Medulla oblongata (tissue), 1 donor: Measurements from ENCODE around the gene RPL18A.

Source experiments
- DNase-seq: peaks from one replicate; pipeline ENCODE4 v3.0.0-alpha.2; 2015; ENCODE audit errors: extremely low spot score

The RPL18A gene

DNA sequence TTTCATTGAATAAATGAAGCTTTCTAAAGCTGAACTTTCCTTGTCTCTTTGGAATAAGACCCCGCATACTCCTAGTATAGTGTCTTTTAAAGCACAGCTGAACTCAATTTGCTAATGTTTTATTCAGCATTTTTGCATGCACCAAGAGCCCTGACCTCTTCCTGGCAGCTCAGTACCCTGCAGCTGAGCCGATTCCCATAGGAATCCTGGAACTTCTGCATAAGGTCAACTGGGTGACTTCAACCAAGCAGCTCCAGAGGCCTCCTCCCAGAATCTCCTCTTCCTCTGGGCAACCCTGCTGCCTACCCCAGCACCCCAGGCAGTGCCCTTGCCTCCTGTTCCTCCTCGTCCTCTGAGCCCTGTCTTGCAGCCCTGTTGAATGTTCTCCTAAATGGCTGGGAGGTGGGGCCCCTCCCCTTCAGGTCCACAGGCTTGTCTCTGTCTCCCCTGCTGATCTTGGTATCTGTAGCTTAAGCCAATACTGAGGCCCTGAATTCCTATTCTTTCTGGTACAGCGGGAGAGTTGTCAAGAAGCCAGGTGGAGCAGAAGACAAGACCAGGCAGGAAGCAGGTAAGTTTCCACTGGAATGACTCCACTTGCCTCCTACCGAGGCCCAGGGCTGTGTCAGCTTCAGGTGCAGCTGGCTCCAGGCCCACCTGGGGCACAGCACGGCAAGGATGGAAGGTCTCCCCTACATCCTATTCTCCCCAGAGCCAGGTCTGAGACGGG is 49.5 kb downstream of the RPL18A start:
- DNase-seq: no peak

DNA sequence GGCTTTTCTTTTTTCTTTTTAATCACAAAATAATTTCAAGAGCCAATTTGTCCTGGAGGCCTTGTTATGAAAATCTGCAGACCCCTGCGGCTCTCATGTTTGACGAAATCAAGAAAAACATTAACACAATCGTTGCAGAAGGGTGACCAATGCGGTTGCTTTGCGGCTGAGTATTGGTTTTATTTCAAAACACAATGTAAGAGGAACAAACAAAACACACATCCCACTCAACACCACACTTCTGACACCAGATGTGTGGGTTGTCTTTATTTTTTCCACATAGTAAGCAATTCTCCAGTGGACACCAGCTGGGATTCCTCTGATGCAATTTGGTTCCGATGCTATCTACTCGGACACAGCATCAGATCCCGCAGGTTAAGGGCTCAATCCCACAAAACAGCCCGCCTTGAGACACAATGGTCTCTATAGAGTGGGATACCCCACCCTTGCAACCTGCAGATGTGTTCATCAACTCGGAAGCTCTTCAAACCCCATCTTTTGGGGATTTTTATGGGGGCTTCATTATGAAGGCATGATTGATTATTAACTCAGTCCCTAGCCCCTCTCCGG is 51.2 kb downstream of the RPL18A start:
- DNase-seq: no peak
